NCI-H226 (cell line): Measurements from ENCODE around the gene SKIL.
A peak's percentile ranks its signal among the peaks of the same experiment; 100 is the strongest.

Experiments
- DNase-seq: peaks from one replicate; pipeline ENCODE4 v3.0.0-alpha.2; 2015

SKIL gene

GRCh38 chr3:170440344-170440743 is 82.8 kb downstream of the SKIL start:
- DNase-seq: peak; percentile 74

GRCh38 chr3:170441412-170441811 is 83.9 kb downstream of the SKIL start:
- no peak for DNase-seq

GRCh38 chr3:170442947-170443346 is 85.4 kb downstream of the SKIL start:
- no peak for DNase-seq

GRCh38 chr3:170443457-170443856 is 85.9 kb downstream of the SKIL start:
- no peak for DNase-seq
